ENCODE data around the gene AMZ1. TPM values are rescaled to one million over a fixed set of nuclear protein-coding genes. Genes with fewer than 3 reads are reported as not detected.
"Not testable (repeated sequence)": the region's sequence is repeated elsewhere in the genome, so short reads cannot be mapped to it uniquely, and the experiment has no call there.

The AMZ1 gene
- total RNA-seq, 2 donors from 2014 or later: 0.27 to 0.34 TPM

- DNase-seq: peak; percentile 56
- intact Hi-C loops (cut with DNase I): loop anchor here in 1 of 2 donors (5.0 kb wide), 1 partner anchor 125 kb away; the partner anchor contains the start of gene GNA12
- peak; percentile 21 to 34 for ATAC-seq
Observed at GRCh38 chr7:2717293-2718261, 29.6 kb downstream of the AMZ1 start.

- DNase-seq: no peak
- intact Hi-C loops (cut with DNase I): loop anchor here in 1 of 2 donors (5.0 kb wide), 1 partner anchor 124 kb away; the partner anchor contains the start of gene GNA12
- no peak for ATAC-seq
Observed at GRCh38 chr7:2718296-2718965, 30.4 kb downstream of the AMZ1 start.

- DNase-seq (no peak), ATAC-seq (peak in 1 of 2 donors; percentile 11)
- intact Hi-C loops (cut with DNase I): loop anchor here in 1 of 2 donors (5.0 kb wide), 1 partner anchor 123 kb away; the partner anchor contains the start of gene GNA12
Observed at GRCh38 chr7:2719007-2719406, 31.0 kb downstream of the AMZ1 start.

GRCh38 chr7:2720024-2720423 lies 32.0 kb downstream of the AMZ1 start:
- ATAC-seq (no peak), DNase-seq (no peak)
- intact Hi-C loops (cut with DNase I): no loop called here

GRCh38 chr7:2721842-2722241 lies 33.8 kb downstream of the AMZ1 start:
- intact Hi-C loops (cut with DNase I): no loop called here
- ATAC-seq: no peak
- DNase-seq: no peak

GRCh38 chr7:2722591-2722990 lies 34.6 kb downstream of the AMZ1 start:
- intact Hi-C loops (cut with DNase I): no loop called here
- DNase-seq (no peak), ATAC-seq (no peak)

- DNase-seq (peak; percentile 10), ATAC-seq (no peak)
- intact Hi-C loops (cut with DNase I): no loop called here
Observed at GRCh38 chr7:2723138-2723850, 35.3 kb downstream of the AMZ1 start.

GRCh38 chr7:2724036-2724435 lies 36.0 kb downstream of the AMZ1 start:
- intact Hi-C loops (cut with DNase I): not testable (repeated sequence)
- DNase-seq: peak; percentile 17

GRCh38 chr7:2724453-2725177 lies 36.6 kb downstream of the AMZ1 start:
- intact Hi-C loops (cut with DNase I): no loop called here
- peak; percentile 11 for DNase-seq
- no peak for ATAC-seq

More at GRCh38 chr7:2724036-2724435, 36.0 kb downstream of the AMZ1 start:
- not testable (repeated sequence) for ATAC-seq

- intact Hi-C loops (cut with DNase I): no loop called here
- peak; percentile 11 for DNase-seq
- ATAC-seq: no peak
Observed at GRCh38 chr7:2725178-2726105, 37.4 kb downstream of the AMZ1 start.

GRCh38 chr7:2726316-2727018 lies 38.5 kb downstream of the AMZ1 start:
- ATAC-seq: no peak
- intact Hi-C loops (cut with DNase I): no loop called here
- DNase-seq: no peak

- DNase-seq; intact Hi-C loops (cut with DNase I); ATAC-seq: not testable (repeated sequence)
Observed at GRCh38 chr7:2727206-2727605, 39.2 kb downstream of the AMZ1 start.

- ATAC-seq (peak in 1 of 2 donors; percentile 5), DNase-seq (no peak)
- intact Hi-C loops (cut with DNase I): no loop called here
Observed at GRCh38 chr7:2728316-2729030, 40.5 kb downstream of the AMZ1 start.

- intact Hi-C loops (cut with DNase I): no loop called here
- peak; percentile 52 for DNase-seq
Observed at GRCh38 chr7:2729031-2729892, 41.3 kb downstream of the AMZ1 start.

More at GRCh38 chr7:2729031-2729892, 41.3 kb downstream of the AMZ1 start:
- peak; percentile 14 to 46 for ATAC-seq

Data from left cardiac atrium (tissue), 4 donors.